ENCODE data around the gene GAS2L2. TPM values are rescaled to one million over a fixed set of nuclear protein-coding genes. Genes with fewer than 3 reads are reported as not detected.

GAS2L2 gene
- total and polyA plus RNA-seq, 4 donors = 1.6 to 11.5 (median 3.9) TPM

DNA sequence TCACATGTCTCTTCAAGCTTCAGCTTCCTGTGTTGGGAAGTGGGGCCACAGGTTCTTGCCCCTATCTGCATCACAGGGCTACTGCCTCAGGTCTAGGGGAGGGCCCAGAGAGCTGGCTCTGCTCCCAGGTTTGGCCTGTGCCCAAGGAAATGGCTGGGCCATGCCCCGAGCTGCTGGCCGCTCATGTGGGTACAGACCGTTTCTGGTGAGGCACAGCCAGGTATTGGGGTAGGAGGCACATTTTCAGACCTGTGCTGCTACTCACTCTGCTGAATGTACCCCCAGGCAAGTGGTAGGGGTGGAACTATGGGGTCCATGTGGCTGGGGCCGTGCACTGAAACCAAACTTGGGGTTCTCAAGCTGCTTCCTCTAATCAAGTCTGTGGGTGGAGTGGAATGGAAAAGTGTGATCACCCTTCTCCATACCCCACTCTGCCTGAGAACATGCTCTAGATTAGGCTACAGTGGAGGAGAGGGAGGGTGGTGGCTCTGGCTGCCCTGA lies 4.6 kb downstream of the GAS2L2 start:
- Histone ChIP-seq H3K9ac (ENCODE audit: insufficient read depth in 1 of 2, low read length in 2 of 2) (no peak overlapping the region), H3K4me3 (no peak overlapping the region), H3K4me1 (ENCODE audit: control insufficient read depth in 5 of 5, insufficient read depth in 5 of 5, low read length in 5 of 5) (peaks cover 0 to 10% (median 0%) of the 10 kb centered on the region in 5 donors), H3K27me3 (ENCODE audit: control insufficient read depth in 3 of 3, insufficient read depth in 3 of 3, low read length in 2 of 3) (peaks cover 0 to 21% (median 20%) of the 10 kb centered on the region in 3 donors), H3K36me3 (ENCODE audit: control insufficient read depth in 4 of 4, insufficient read depth in 4 of 4, low read length in 4 of 4) (no peaks in the 10 kb centered on the region), H3K27ac (ENCODE audit: low read depth in 1 of 2, low read length in 1 of 2) (no peak overlapping the region), H3K9me3 (ENCODE audit: control insufficient read depth in 4 of 4, insufficient read depth in 3 of 4, low read length in 3 of 4) (no peaks in the 10 kb centered on the region)
- no peak for TF ChIP-seq CTCF (IDR thresholded peaks at IDR 0.05; ENCODE audit: control extremely low read depth, extremely low read depth)
- DNase-seq (no peak), ATAC-seq (ENCODE audit: insufficient read depth, low FRiP score) (no peak)
- 17 to 24% methylated on average over 4 of the region's 4 CpGs for WGBS, 2 donors

GRCh38 chr17:35747540-35748017 lies 5.5 kb downstream of the GAS2L2 start:
- 33 to 40% methylated on average over 12 of the region's 12 CpGs for whole genome bisulfite sequencing, 2 donors
- DNase-seq (peak; percentile 79 to 87 (median 81)), ATAC-seq (ENCODE audit: insufficient read depth, low FRiP score) (peak; percentile 90)
- Histone ChIP-seq H3K4me3 (no peak overlapping the region), H3K9ac (ENCODE audit: insufficient read depth in 1 of 2, low read length in 2 of 2) (no peak overlapping the region), H3K27ac (ENCODE audit: low read depth in 1 of 2, low read length in 1 of 2) (no peak overlapping the region), H3K27me3 (ENCODE audit: control insufficient read depth in 3 of 3, insufficient read depth in 3 of 3, low read length in 2 of 3) (peaks cover 0 to 24% (median 22%) of the 10 kb centered on the region in 3 donors), H3K36me3 (ENCODE audit: control insufficient read depth in 4 of 4, insufficient read depth in 4 of 4, low read length in 4 of 4) (no peaks in the 10 kb centered on the region), H3K9me3 (ENCODE audit: control insufficient read depth in 4 of 4, insufficient read depth in 3 of 4, low read length in 3 of 4) (no peaks in the 10 kb centered on the region), H3K4me1 (ENCODE audit: control insufficient read depth in 5 of 5, insufficient read depth in 5 of 5, low read length in 5 of 5) (peaks cover 0 to 6% (median 0%) of the 10 kb centered on the region in 5 donors)
- peak; percentile 97 for TF ChIP-seq CTCF (IDR thresholded peaks at IDR 0.05; ENCODE audit: control extremely low read depth, extremely low read depth)

DNA sequence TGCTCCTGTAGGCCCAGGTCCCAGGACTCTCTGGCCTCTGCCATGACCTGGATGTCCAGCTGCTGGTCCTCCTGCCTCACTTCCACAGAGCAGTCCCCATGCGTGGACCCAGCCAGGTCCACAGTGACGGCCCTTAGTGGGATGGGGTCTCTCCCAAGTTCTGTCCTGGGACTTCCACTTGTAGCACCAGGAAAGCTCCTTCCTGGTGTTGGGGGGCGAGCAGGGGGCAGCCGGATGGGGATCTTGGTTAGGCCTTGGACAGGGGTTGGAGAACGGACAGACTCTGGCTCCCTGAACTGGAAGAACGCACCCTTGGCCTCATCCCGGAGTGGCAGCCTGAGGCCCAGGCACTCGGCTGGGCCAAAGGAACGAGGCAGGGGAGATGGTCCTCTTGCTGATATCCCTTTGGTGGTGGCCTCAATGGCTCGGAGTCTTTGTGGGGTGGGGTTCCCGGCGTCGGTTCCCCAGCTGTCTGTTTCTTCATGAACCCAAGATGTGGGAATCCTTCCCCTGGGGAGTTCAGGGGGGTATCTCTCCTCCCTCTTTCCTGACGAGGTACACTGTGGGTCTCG lies 7.2 kb downstream of the GAS2L2 start:
- peaks cover 4 to 32% (median 26%) of the 10 kb centered on the region in 3 donors for H3K27me3 ChIP-seq (ENCODE audit: control insufficient read depth in 3 of 3, insufficient read depth in 3 of 3, low read length in 2 of 3)
- H3K4me3 ChIP-seq = no peak overlapping the region
- H3K9ac ChIP-seq (ENCODE audit: insufficient read depth in 1 of 2, low read length in 2 of 2) = no peak overlapping the region
- DNase-seq = no peak
- H3K36me3 ChIP-seq (ENCODE audit: control insufficient read depth in 4 of 4, insufficient read depth in 4 of 4, low read length in 4 of 4) = no peaks in the 10 kb centered on the region
- no peak overlapping the region for H3K27ac ChIP-seq (ENCODE audit: low read depth in 1 of 2, low read length in 1 of 2)
- H3K4me1 ChIP-seq (ENCODE audit: control insufficient read depth in 5 of 5, insufficient read depth in 5 of 5, low read length in 5 of 5) = peaks cover 0 to 12% (median 6%) of the 10 kb centered on the region in 5 donors
- ATAC-seq (ENCODE audit: insufficient read depth, low FRiP score) = no peak
- 91 to 92% methylated on average over 15 of the region's 15 CpGs for WGBS, 2 donors
- TF ChIP-seq CTCF (IDR thresholded peaks at IDR 0.05; ENCODE audit: control extremely low read depth, extremely low read depth) = no peak
- H3K9me3 ChIP-seq (ENCODE audit: control insufficient read depth in 4 of 4, insufficient read depth in 3 of 4, low read length in 3 of 4) = peaks cover 0 to 3% (median 0%) of the 10 kb centered on the region in 4 donors

All from lung (tissue), 12 donors.